MM.1S (cell line): ENCODE results near the gene HMGCLL1.

Experiments used
- DNase-seq: peaks from one replicate; pipeline ENCODE4 v3.0.0-alpha.2; 2015
- H2AFZ ChIP-seq: fragments of 300-600 bp; sonication (generic); 2 replicates; pipeline ENCODE4 v1.6.0; 2016; ENCODE audit warnings: antibody characterized with exemption, low read length
- H3F3A ChIP-seq: fragments of 300-600 bp; sonication (generic); 2 replicates; pipeline ENCODE4 v1.6.1; 2016; ENCODE audit warnings: mild to moderate bottlenecking, antibody characterized with exemption, low read length, moderate library complexity, mixed read lengths; ENCODE audit not compliant: insufficient read depth
- H3K27ac ChIP-seq: fragments of 300-600 bp; sonication (generic); 2 replicates; pipeline ENCODE4 v1.5.1; 2016; ENCODE audit warnings: mild to moderate bottlenecking, low read length
- H3K27me3 ChIP-seq: fragments of 300-600 bp; sonication (generic); replicated peaks from 2 replicates; pipeline ENCODE4 v1.6.0; 2016; ENCODE audit warnings: low read length; ENCODE audit not compliant: insufficient read depth
- H3K36me3 ChIP-seq: fragments of 300-600 bp; sonication (generic); replicated peaks from 2 replicates; pipeline ENCODE4 v1.6.1; 2016; ENCODE audit warnings: mild to moderate bottlenecking, low read length, mixed read lengths; ENCODE audit not compliant: insufficient read depth
- H3K4me1 ChIP-seq: fragments of 300-600 bp; sonication (generic); 2 replicates; pipeline ENCODE4 v1.6.1; 2016; ENCODE audit warnings: low read length, mixed read lengths
- H3K4me2 ChIP-seq: fragments of 300-600 bp; sonication (generic); 2 replicates; pipeline ENCODE4 v1.6.0; 2016; ENCODE audit warnings: low read depth, low read length
- H3K4me3 ChIP-seq: fragments of 300-600 bp; sonication (generic); 2 replicates; pipeline ENCODE4 v1.5.1; 2016; ENCODE audit warnings: low read length, mixed read lengths
- H3K79me2 ChIP-seq: fragments of 300-600 bp; sonication (generic); 2 replicates; pipeline ENCODE4 v1.6.1; 2016; ENCODE audit warnings: mixed run types, low read length, mixed read lengths
- H3K9ac ChIP-seq: fragments of 300-600 bp; sonication (generic); 2 replicates; pipeline ENCODE4 v1.6.1; 2016; ENCODE audit warnings: low read length, mixed read lengths
- H3K9me2 ChIP-seq: fragments of 300-600 bp; sonication (generic); replicated peaks from 2 replicates; pipeline ENCODE4 v1.6.1; 2016; ENCODE audit warnings: mild to moderate bottlenecking, low read length, mixed read lengths; ENCODE audit not compliant: insufficient read depth
- H3K9me3 ChIP-seq: fragments of 300-600 bp; sonication (generic); replicated peaks from 2 replicates; pipeline ENCODE4 v1.6.1; 2016; ENCODE audit warnings: mild to moderate bottlenecking, low read length, mixed read lengths; ENCODE audit not compliant: insufficient read depth
- H4K20me1 ChIP-seq: fragments of 300-600 bp; sonication (generic); 2 replicates; pipeline ENCODE4 v1.6.1; 2016; ENCODE audit warnings: mild to moderate bottlenecking, low read length, moderate library complexity, mixed read lengths; ENCODE audit not compliant: insufficient read depth
- CTCF ChIP-seq: fragments of 300-600 bp; sonication (generic); IDR thresholded peaks from 2 replicates; pipeline ENCODE4 v1.5.1; 2016; ENCODE audit warnings: antibody characterized with exemption, low read length, mixed read lengths
- EZH2 ChIP-seq: fragments of 300-600 bp; sonication (generic); optimal IDR thresholded peaks from 2 replicates; pipeline ENCODE3; 2017; ENCODE audit warnings: low read depth, mild to moderate bottlenecking, antibody characterized with exemption, low read length, mixed read lengths
- EZH2phosphoT487 ChIP-seq: fragments of 300-600 bp; sonication (generic); IDR thresholded peaks from 2 replicates; pipeline ENCODE4 v1.6.1; 2018; ENCODE audit warnings: antibody characterized with exemption, low read length

Gene HMGCLL1

GRCh38 chr6:55524441-55524840 is 54.6 kb downstream of the HMGCLL1 start:
- Histone ChIP-seq H3K36me3 (no peaks in the 10 kb centered on the region), H3K4me2 (no peak overlapping the region), H2AFZ (no peak overlapping the region), H3K27me3 (no peaks in the 10 kb centered on the region), H3K4me1 (no peaks in the 10 kb centered on the region), H3K4me3 (no peak overlapping the region), H3K27ac (no peak overlapping the region), H3K9ac (no peak overlapping the region), H3K79me2 (no peaks in the 10 kb centered on the region), H3F3A (no peaks in the 10 kb centered on the region), H3K9me3 (no peaks in the 10 kb centered on the region), H3K9me2 (no peaks in the 10 kb centered on the region), H4K20me1 (no peaks in the 10 kb centered on the region)
- no peak for DNase-seq
- TF ChIP-seq EZH2phosphoT487 (no peak), CTCF (no peak), EZH2 (no peak)

DNA sequence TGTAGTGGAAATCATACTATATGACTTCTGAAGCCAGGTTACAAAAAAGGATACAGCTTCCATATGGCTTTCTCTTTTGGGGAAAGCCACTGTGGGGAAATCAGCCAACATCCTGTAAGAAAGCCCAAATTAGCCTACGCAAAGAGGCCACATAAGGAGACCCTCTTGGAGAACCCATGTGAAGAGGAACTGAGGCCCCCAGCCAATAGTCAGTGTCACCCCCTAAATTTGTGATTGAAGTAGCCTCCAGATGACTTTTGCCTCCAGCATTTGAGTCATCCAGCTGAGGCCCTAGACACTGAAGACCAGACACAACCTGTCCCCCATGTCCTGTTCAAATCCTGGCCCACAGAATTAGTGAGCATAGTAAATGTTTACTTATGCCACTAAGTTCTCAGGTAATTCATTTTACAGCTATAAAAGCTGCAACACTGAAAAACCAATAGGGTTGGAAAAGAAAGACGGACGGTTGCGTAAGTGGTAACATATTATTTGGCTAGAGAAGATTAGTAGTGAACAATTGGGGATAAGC is 60.4 kb downstream of the HMGCLL1 start:
- Histone ChIP-seq H2AFZ (no peak overlapping the region), H3K79me2 (no peaks in the 10 kb centered on the region), H3K4me3 (no peak overlapping the region), H3K9ac (no peak overlapping the region), H3K4me1 (no peaks in the 10 kb centered on the region), H3K9me2 (no peaks in the 10 kb centered on the region), H3K9me3 (no peaks in the 10 kb centered on the region), H3F3A (no peaks in the 10 kb centered on the region), H3K4me2 (no peak overlapping the region), H3K27ac (no peak overlapping the region), H3K27me3 (no peaks in the 10 kb centered on the region), H4K20me1 (no peaks in the 10 kb centered on the region), H3K36me3 (no peaks in the 10 kb centered on the region)
- no peak for DNase-seq
- no peak for TF ChIP-seq EZH2
- TF ChIP-seq EZH2phosphoT487 = no peak
- no peak for TF ChIP-seq CTCF

- Histone ChIP-seq H3K9me3 (no peaks in the 10 kb centered on the region), H3K9me2 (no peaks in the 10 kb centered on the region), H3K79me2 (no peaks in the 10 kb centered on the region), H3K27me3 (no peaks in the 10 kb centered on the region), H3K9ac (no peak overlapping the region), H3K4me3 (no peak overlapping the region), H3K36me3 (no peaks in the 10 kb centered on the region), H3K4me2 (no peak overlapping the region), H3F3A (no peaks in the 10 kb centered on the region), H2AFZ (no peak overlapping the region), H3K27ac (no peak overlapping the region), H3K4me1 (no peaks in the 10 kb centered on the region), H4K20me1 (no peaks in the 10 kb centered on the region)
- TF ChIP-seq EZH2 (no peak), CTCF (no peak), EZH2phosphoT487 (no peak)
- no peak for DNase-seq
These were observed 62.3 kb downstream of the HMGCLL1 start for GRCh38 chr6:55516736-55517135.

- no peak overlapping the region for H3K9ac ChIP-seq
- no peak overlapping the region for H3K4me2 ChIP-seq
- no peak for DNase-seq
- no peak overlapping the region for H3K27ac ChIP-seq
- H3K27me3 ChIP-seq = no peaks in the 10 kb centered on the region
- H3K36me3 ChIP-seq = no peaks in the 10 kb centered on the region
- H4K20me1 ChIP-seq = no peaks in the 10 kb centered on the region
- H2AFZ ChIP-seq = no peak overlapping the region
- TF ChIP-seq EZH2phosphoT487 = no peak
- TF ChIP-seq EZH2 = no peak
- no peak for TF ChIP-seq CTCF
- H3F3A ChIP-seq = no peaks in the 10 kb centered on the region
- H3K4me1 ChIP-seq = no peaks in the 10 kb centered on the region
- no peaks in the 10 kb centered on the region for H3K9me3 ChIP-seq
- no peaks in the 10 kb centered on the region for H3K79me2 ChIP-seq
- no peaks in the 10 kb centered on the region for H3K9me2 ChIP-seq
- H3K4me3 ChIP-seq = no peak overlapping the region
These were observed 66.1 kb downstream of the HMGCLL1 start for GRCh38 chr6:55512904-55513303.
